ENCODE data around the gene MYCBP2. TPM values are rescaled to one million over a fixed set of nuclear protein-coding genes. Genes with fewer than 3 reads are reported as not detected.

MYCBP2 gene
- total RNA-seq, 1 experiment from 2014 or later: 53.3 TPM

DNA sequence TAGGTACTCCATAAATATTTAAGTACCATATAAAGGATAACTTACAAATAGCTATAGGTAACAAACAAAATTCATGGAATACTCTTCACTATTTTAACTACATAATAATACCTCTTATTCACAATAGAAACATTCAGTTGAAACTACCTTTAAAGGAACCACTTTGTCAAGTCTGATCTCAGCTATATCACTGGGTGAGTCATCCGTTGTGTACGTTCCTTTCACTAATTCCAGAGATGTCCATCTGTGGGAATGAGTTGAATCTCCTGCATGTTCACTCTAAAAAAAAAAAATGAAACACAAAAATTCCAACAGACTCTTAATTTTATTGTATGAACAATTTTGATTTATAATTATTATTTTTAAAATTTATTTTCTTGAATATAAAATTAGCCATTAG is 150.5 kb downstream of the MYCBP2 start:
- Histone ChIP-seq H4K20me1 (ENCODE audit: low read length) (no peaks in the 10 kb centered on the region), H3K36me3 (ENCODE audit: low read depth, low read length) (peaks cover 3% of the 10 kb centered on the region; the same call in 1 of the 2 replicates), H3K4me2 (ENCODE audit: low read length) (no peak overlapping the region), H2AFZ (ENCODE audit: low read length) (no peak overlapping the region), H3K9me2 (replicated peaks; ENCODE audit: low read length) (no peaks in the 10 kb centered on the region), H3K79me2 (ENCODE audit: low read length) (no peaks in the 10 kb centered on the region), H3K4me3 (ENCODE audit: low read length) (no peak overlapping the region), H3K27me3 (ENCODE audit: low read length) (no peaks in the 10 kb centered on the region), H3K4me1 (ENCODE audit: insufficient read depth, low read length) (no peaks in the 10 kb centered on the region), H3K9ac (ENCODE audit: low read length) (no peak overlapping the region), H3F3A (ENCODE audit: low read length, unreplicated experiment) (no peaks in the 10 kb centered on the region), H3K9me3 (ENCODE audit: low read length) (no peaks in the 10 kb centered on the region), H3K27ac (ENCODE audit: low read length) (no peak overlapping the region)
- intact Hi-C loops (cut with micrococcal nuclease): no loop called here
- ChIA-PET POLR2A (ENCODE audit: unreplicated experiment) (no interaction called here), CTCF (no interaction called here)
- ATAC-seq: peak; percentile 63
- no peak for TF ChIP-seq EZH2phosphoT487 (IDR thresholded peaks at IDR 0.05; ENCODE audit: borderline replicate concordance, low read length)
- TF ChIP-seq, protein P1, sequence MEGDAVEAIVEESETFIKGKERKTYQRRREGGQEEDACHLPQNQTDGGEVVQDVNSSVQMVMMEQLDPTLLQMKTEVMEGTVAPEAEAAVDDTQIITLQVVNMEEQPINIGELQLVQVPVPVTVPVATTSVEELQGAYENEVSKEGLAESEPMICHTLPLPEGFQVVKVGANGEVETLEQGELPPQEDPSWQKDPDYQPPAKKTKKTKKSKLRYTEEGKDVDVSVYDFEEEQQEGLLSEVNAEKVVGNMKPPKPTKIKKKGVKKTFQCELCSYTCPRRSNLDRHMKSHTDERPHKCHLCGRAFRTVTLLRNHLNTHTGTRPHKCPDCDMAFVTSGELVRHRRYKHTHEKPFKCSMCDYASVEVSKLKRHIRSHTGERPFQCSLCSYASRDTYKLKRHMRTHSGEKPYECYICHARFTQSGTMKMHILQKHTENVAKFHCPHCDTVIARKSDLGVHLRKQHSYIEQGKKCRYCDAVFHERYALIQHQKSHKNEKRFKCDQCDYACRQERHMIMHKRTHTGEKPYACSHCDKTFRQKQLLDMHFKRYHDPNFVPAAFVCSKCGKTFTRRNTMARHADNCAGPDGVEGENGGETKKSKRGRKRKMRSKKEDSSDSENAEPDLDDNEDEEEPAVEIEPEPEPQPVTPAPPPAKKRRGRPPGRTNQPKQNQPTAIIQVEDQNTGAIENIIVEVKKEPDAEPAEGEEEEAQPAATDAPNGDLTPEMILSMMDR (conservative IDR thresholded peaks at IDR 0.05; ENCODE audit: low read depth, low read length): no peak
- no peak for TF ChIP-seq EZH2 (IDR thresholded peaks at IDR 0.05; ENCODE audit: low read length, unreplicated experiment)
- no TSS peak for BruUV-seq (replicated peaks)
- peak; percentile 27 for DNase-seq

DNA sequence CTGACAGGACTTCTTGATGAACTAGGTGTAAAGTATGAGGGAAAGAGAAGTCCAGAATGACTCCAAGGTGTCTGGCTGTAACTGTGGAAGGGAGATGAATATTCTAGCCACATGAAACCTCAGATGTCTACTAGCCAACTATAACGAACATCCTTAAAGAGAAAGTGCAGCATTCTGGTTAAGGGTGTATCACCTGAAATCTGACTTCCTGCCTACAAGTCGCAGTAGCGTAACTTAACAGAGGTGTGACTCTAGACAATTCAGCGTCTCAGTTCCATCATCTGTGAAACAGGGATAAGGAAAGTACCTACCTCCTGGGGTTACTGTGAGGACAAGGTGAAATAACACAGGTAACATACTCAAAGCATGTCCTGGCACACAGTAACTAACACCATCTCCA is 154.2 kb downstream of the MYCBP2 start:
- no peaks in the 10 kb centered on the region for H3K4me1 ChIP-seq (ENCODE audit: insufficient read depth, low read length)
- H3K27me3 ChIP-seq (ENCODE audit: low read length): no peaks in the 10 kb centered on the region
- no peak for TF ChIP-seq EZH2phosphoT487 (IDR thresholded peaks at IDR 0.05; ENCODE audit: borderline replicate concordance, low read length)
- TF ChIP-seq, protein P1 (conservative IDR thresholded peaks at IDR 0.05; ENCODE audit: low read depth, low read length): no peak
- TF ChIP-seq EZH2 (IDR thresholded peaks at IDR 0.05; ENCODE audit: low read length, unreplicated experiment): no peak
- CTCF ChIA-PET: no interaction called here
- no TSS peak for BruUV-seq (replicated peaks)
- intact Hi-C loops (cut with micrococcal nuclease): no loop called here
- no peaks in the 10 kb centered on the region for H3K9me3 ChIP-seq (ENCODE audit: low read length)
- H3K4me2 ChIP-seq (ENCODE audit: low read length): no peak overlapping the region
- no peak overlapping the region for H2AFZ ChIP-seq (ENCODE audit: low read length)
- H3K9ac ChIP-seq (ENCODE audit: low read length): no peak overlapping the region
- no peak overlapping the region for H3K4me3 ChIP-seq (ENCODE audit: low read length)
- no peaks in the 10 kb centered on the region; the same call in 1 of the 2 replicates for H3K36me3 ChIP-seq (ENCODE audit: low read depth, low read length)
- no peak for ATAC-seq
- H3K27ac ChIP-seq (ENCODE audit: low read length): no peak overlapping the region
- POLR2A ChIA-PET (ENCODE audit: unreplicated experiment): no interaction called here
- no peak for DNase-seq
- no peaks in the 10 kb centered on the region for H3K79me2 ChIP-seq (ENCODE audit: low read length)
- H3F3A ChIP-seq (ENCODE audit: low read length, unreplicated experiment): no peaks in the 10 kb centered on the region
- H4K20me1 ChIP-seq (ENCODE audit: low read length): no peaks in the 10 kb centered on the region
- H3K9me2 ChIP-seq (replicated peaks; ENCODE audit: low read length): no peaks in the 10 kb centered on the region

DNA sequence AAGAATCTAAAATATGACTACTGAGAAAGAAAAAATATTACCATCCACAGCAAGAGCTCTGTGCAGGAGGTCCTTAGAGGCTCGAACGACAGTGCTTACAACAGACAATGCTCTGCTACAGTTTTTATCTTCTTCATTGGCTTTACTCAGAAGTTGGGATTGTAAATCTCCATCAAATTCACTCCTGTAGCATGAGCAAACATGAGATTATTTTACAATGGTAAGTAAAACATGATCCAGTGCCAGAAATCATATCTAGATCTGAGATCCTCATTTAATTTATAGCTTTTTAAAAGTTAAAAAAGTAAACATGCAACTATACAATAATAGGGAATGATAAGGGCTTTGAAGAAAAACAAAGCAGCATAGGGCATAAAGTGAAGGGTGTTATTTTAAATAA is 155.4 kb downstream of the MYCBP2 start:
- CTCF ChIA-PET: no interaction called here
- intact Hi-C loops (cut with micrococcal nuclease): no loop called here
- no peaks in the 10 kb centered on the region for H3K9me2 ChIP-seq (replicated peaks; ENCODE audit: low read length)
- no peaks in the 10 kb centered on the region for H3K79me2 ChIP-seq (ENCODE audit: low read length)
- no peak overlapping the region for H3K27ac ChIP-seq (ENCODE audit: low read length)
- ATAC-seq (no peak), DNase-seq (no peak)
- no peak for TF ChIP-seq EZH2 (IDR thresholded peaks at IDR 0.05; ENCODE audit: low read length, unreplicated experiment)
- TF ChIP-seq EZH2phosphoT487 (IDR thresholded peaks at IDR 0.05; ENCODE audit: borderline replicate concordance, low read length): no peak
- TF ChIP-seq, protein P1 (conservative IDR thresholded peaks at IDR 0.05; ENCODE audit: low read depth, low read length): no peak
- no peaks in the 10 kb centered on the region; the same call in 1 of the 2 replicates for H3K36me3 ChIP-seq (ENCODE audit: low read depth, low read length)
- H3K27me3 ChIP-seq (ENCODE audit: low read length): no peaks in the 10 kb centered on the region
- H3K4me2 ChIP-seq (ENCODE audit: low read length): no peak overlapping the region
- H3K9me3 ChIP-seq (ENCODE audit: low read length): no peaks in the 10 kb centered on the region
- H3F3A ChIP-seq (ENCODE audit: low read length, unreplicated experiment): no peaks in the 10 kb centered on the region
- no peak overlapping the region for H3K9ac ChIP-seq (ENCODE audit: low read length)
- POLR2A ChIA-PET (ENCODE audit: unreplicated experiment): no interaction called here
- no TSS peak for BruUV-seq (replicated peaks)
- H4K20me1 ChIP-seq (ENCODE audit: low read length): no peaks in the 10 kb centered on the region
- H3K4me3 ChIP-seq (ENCODE audit: low read length): no peak overlapping the region
- H2AFZ ChIP-seq (ENCODE audit: low read length): no peak overlapping the region
- no peaks in the 10 kb centered on the region for H3K4me1 ChIP-seq (ENCODE audit: insufficient read depth, low read length)
